IMR-90 (cell line): ENCODE data around the gene IL17RE. TPM values are rescaled to one million over a fixed set of nuclear protein-coding genes. Genes with fewer than 3 reads are reported as not detected.

ENCODE experiments used
- ATAC-seq: fragments of 200-7000 bp; cut with Tn5 transposase; 2 replicates; pipeline ENCODE4 v1.9.1; 2020; ENCODE audit warnings: low read depth, mild to moderate bottlenecking, moderate library complexity
- BruUV-seq: library from RNA; stranded (reverse); fragments of 400-500 nt; replicated peaks from 2 replicates; lab custom pipeline; 2021; lab: Mats Ljungman, UMichigan
- CTCF ChIA-PET: fragments of 300-600 bp; formaldehyde crosslinking; extraction: SDS; loops from one replicate; lab custom pipeline; 2021; ENCODE audit warnings: antibody characterized with exemption; lab: Yijun Ruan, JAX
- POLR2A ChIA-PET: fragments of 300-600 bp; sonication (Branson Sonifier 250); formaldehyde crosslinking; loops from one replicate; lab custom pipeline; 2022; ENCODE audit warnings: antibody characterized with exemption; ENCODE audit not compliant: unreplicated experiment; lab: Charles Lee
- DNase-seq: peaks from one replicate; pipeline ENCODE4 v3.0.0; 2013
- H2AFZ ChIP-seq: replicated peaks from 2 replicates; pipeline ENCODE3; 2013; ENCODE audit warnings: low read length, mild to moderate bottlenecking; ENCODE audit not compliant: poor library complexity
- H2AK5ac ChIP-seq: 2 replicates; pipeline ENCODE4 v1.6.1; 2013; ENCODE audit warnings: low read depth, low read length, inconsistent platforms
- H2AK9ac ChIP-seq: replicated peaks from 2 replicates; pipeline ENCODE3; 2013; ENCODE audit warnings: mild to moderate bottlenecking, low read depth, low read length, moderate library complexity; ENCODE audit not compliant: poor library complexity
- H2BK120ac ChIP-seq: 2 replicates; pipeline ENCODE4 v1.6.1; 2013; ENCODE audit warnings: low read depth, low read length, inconsistent platforms
- H2BK15ac ChIP-seq: 3 replicates; pipeline ENCODE4 v1.6.1; 2013; ENCODE audit warnings: low read depth, low read length, inconsistent platforms
- H2BK20ac ChIP-seq: 2 replicates; pipeline ENCODE4 v1.6.1; 2013; ENCODE audit warnings: low read depth, mild to moderate bottlenecking, inconsistent platforms, low read length, moderate library complexity
- H2BK5ac ChIP-seq: 2 replicates; pipeline ENCODE4 v1.6.1; 2013; ENCODE audit warnings: mild to moderate bottlenecking, low read depth, low read length, inconsistent platforms; ENCODE audit not compliant: poor library complexity, severe bottlenecking
- H3K14ac ChIP-seq: replicated peaks from 2 replicates; pipeline ENCODE4 v1.6.1; 2013; ENCODE audit warnings: low read depth, low read length, inconsistent platforms
- H3K18ac ChIP-seq: 2 replicates; pipeline ENCODE4 v1.6.1; 2013; ENCODE audit warnings: low read depth, low read length, control low read depth
- H3K23ac ChIP-seq: 2 replicates; pipeline ENCODE4 v1.6.1; 2013; ENCODE audit warnings: low read depth, low read length, inconsistent platforms
- H3K27ac ChIP-seq: 2 replicates; pipeline ENCODE4 v1.5.1; 2013; ENCODE audit warnings: mild to moderate bottlenecking, control low read depth, low read length; ENCODE audit not compliant: insufficient read depth
- H3K27me3 ChIP-seq: 2 replicates; pipeline ENCODE4 v1.6.1; 2013; ENCODE audit warnings: low read length; ENCODE audit not compliant: control insufficient read depth, insufficient read depth
- H3K36me3 ChIP-seq: 2 replicates; pipeline ENCODE4 v1.6.1; 2013; ENCODE audit warnings: low read length, mixed read lengths; ENCODE audit not compliant: control insufficient read depth, insufficient read depth
- H3K4ac ChIP-seq: 2 replicates; pipeline ENCODE4 v1.6.1; 2013; ENCODE audit warnings: low read depth, low read length, inconsistent platforms
- H3K4me1 ChIP-seq: 2 replicates; pipeline ENCODE4 v1.6.1; 2013; ENCODE audit warnings: low read length, mixed read lengths; ENCODE audit not compliant: control insufficient read depth, insufficient read depth
- H3K4me2 ChIP-seq: 2 replicates; pipeline ENCODE4 v1.6.1; 2013; ENCODE audit warnings: low read depth, mild to moderate bottlenecking, control low read depth, low read length, moderate library complexity
- H3K4me3 ChIP-seq: 2 replicates; pipeline ENCODE4 v1.5.1; 2013; ENCODE audit warnings: low read depth, mild to moderate bottlenecking, control low read depth, low read length, moderate library complexity; ENCODE audit not compliant: insufficient read depth
- H3K56ac ChIP-seq: 2 replicates; pipeline ENCODE4 v1.6.1; 2013; ENCODE audit warnings: low read length, inconsistent platforms; ENCODE audit not compliant: insufficient read depth; ENCODE audit errors: extremely low read depth
- H3K79me1 ChIP-seq, 2 experiments: 2 replicates each; pipeline ENCODE4 v1.6.1; 2013; ENCODE audit warnings: low read length in 2 of 2, inconsistent platforms in 1 of 2, low read depth in 1 of 2
- H3K9ac ChIP-seq: 2 replicates; pipeline ENCODE4 v1.6.1; 2013; ENCODE audit warnings: low read depth, low read length, control low read depth
- H3K9me1 ChIP-seq: 2 replicates; pipeline ENCODE4 v1.6.1; 2013; ENCODE audit warnings: low read length, inconsistent platforms; ENCODE audit not compliant: insufficient read depth
- H3K9me3 ChIP-seq: 2 replicates; pipeline ENCODE4 v1.6.1; 2013; ENCODE audit warnings: low read length; ENCODE audit not compliant: control insufficient read depth, insufficient read depth
- H4K20me1 ChIP-seq: 2 replicates; pipeline ENCODE4 v1.6.1; 2013; ENCODE audit warnings: low read length, inconsistent platforms; ENCODE audit not compliant: insufficient read depth
- H4K5ac ChIP-seq: 2 replicates; pipeline ENCODE4 v1.6.1; 2013; ENCODE audit warnings: mild to moderate bottlenecking, low read depth, low read length, control low read depth
- H4K8ac ChIP-seq, 2 experiments: 2 replicates each; pipeline ENCODE4 v1.6.1; 2013; ENCODE audit warnings: low read depth in 2 of 2, low read length in 2 of 2, control low read depth in 1 of 2, inconsistent platforms in 1 of 2
- H4K91ac ChIP-seq: 2 replicates; pipeline ENCODE4 v1.6.1; 2013; ENCODE audit warnings: low read depth, low read length, inconsistent platforms; ENCODE audit not compliant: insufficient read depth
- BHLHE40 ChIP-seq: fragments of 150-350 bp; IDR thresholded peaks from 2 replicates; pipeline ENCODE4 v1.6.1; 2016; ENCODE audit warnings: mild to moderate bottlenecking, low read depth, low read length
- CEBPB ChIP-seq: IDR thresholded peaks from 2 replicates; pipeline ENCODE4 v1.6.1; 2012; ENCODE audit warnings: low read depth, low read length, improper control_type of control experiment
- ELK1 ChIP-seq: fragments of 150-350 bp; IDR thresholded peaks from 2 replicates; pipeline ENCODE4 v1.6.1; 2016; ENCODE audit warnings: low read depth, mild to moderate bottlenecking, low read length, moderate library complexity, borderline replicate concordance
- FOS ChIP-seq: fragments of 150-350 bp; IDR thresholded peaks from 2 replicates; pipeline ENCODE4 v1.6.1; 2016; ENCODE audit warnings: low read depth, low read length
- MAZ ChIP-seq: IDR thresholded peaks from 2 replicates; pipeline ENCODE4 v1.6.1; 2012; ENCODE audit warnings: low read depth, mild to moderate bottlenecking, low read length, improper control_type of control experiment, moderate library complexity, borderline replicate concordance
- MXI1 ChIP-seq: IDR thresholded peaks from 2 replicates; pipeline ENCODE4 v1.6.1; 2012; ENCODE audit warnings: low read depth, mild to moderate bottlenecking, low read length, moderate library complexity, borderline replicate concordance
- NFE2L2 ChIP-seq: fragments of 150-350 bp; IDR thresholded peaks from 2 replicates; pipeline ENCODE4 v1.6.1; 2016; ENCODE audit warnings: low read depth, mild to moderate bottlenecking, low read length
- POLR2A ChIP-seq: IDR thresholded peaks from 2 replicates; pipeline ENCODE4 v1.6.1; 2012; ENCODE audit warnings: mild to moderate bottlenecking, low read depth, low read length
- RCOR1 ChIP-seq: IDR thresholded peaks from 2 replicates; pipeline ENCODE4 v1.6.1; 2012; ENCODE audit warnings: mild to moderate bottlenecking, low read length, improper control_type of control experiment; ENCODE audit not compliant: insufficient replicate concordance
- RFX5 ChIP-seq: IDR thresholded peaks from 2 replicates; pipeline ENCODE4 v1.8.0; 2012; ENCODE audit warnings: low read depth, mild to moderate bottlenecking, low read length, moderate library complexity
- SMC3 ChIP-seq: fragments of 150-350 bp; IDR thresholded peaks from 2 replicates; pipeline ENCODE4 v1.6.1; 2016; ENCODE audit warnings: low read depth, mild to moderate bottlenecking, antibody characterized with exemption, low read length, moderate library complexity
- WGBS, 2 experiments: methylation state at CpG; one replicate each; pipeline versions ENCODE4 v1.1.5 to v1.1.7; 2013; ENCODE audit warnings: missing lambda C conversion rate in 2 of 2; ENCODE audit not compliant: insufficient read length in 1 of 2; ENCODE audit errors: extremely low coverage in 2 of 2; 5-methylcytosine and 5-hydroxymethylcytosine counted together
- dilution Hi-C: fragments of 300-500 bp; cut with HindIII; formaldehyde crosslinking; loops from one replicate; pipeline ENCODE4 v1.14.3; 2018; ENCODE audit warnings: low sequenced_read_pairs; ENCODE audit not compliant: unreplicated experiment
- in situ Hi-C: fragments of 300-500 bp; cut with MboI; formaldehyde crosslinking; loops from 3 replicates; pipeline ENCODE4 v1.14.3; 2019; ENCODE audit warnings: low sequenced_read_pairs, inconsistent platforms, mixed read lengths
- intact Hi-C: fragments of 100-400 bp; cut with micrococcal nuclease; formaldehyde crosslinking; loops from 2 replicates; pipeline ENCODE4 v1.10.0; 2022
- polyA plus RNA-seq, 3 experiments: library from polyadenylated mRNA; depleted of rRNA; stranded (reverse); fragments of >200 nt; gene quantifications; 2 replicates each; pipeline ENCODE4 v1.2.3, GENCODE V29; 2012; ENCODE audit warnings: low replicate concordance in 1 of 3
- total RNA-seq: library from RNA; depleted of rRNA; stranded (reverse); fragments of >200 nt; gene quantifications from 2 replicates; pipeline ENCODE4 v1.2.3, GENCODE V29; 2012
- TF ChIP-seq, protein P1 (sequence below): conservative IDR thresholded peaks from 2 replicates; pipeline ENCODE4 v1.5.1; 2012; ENCODE audit warnings: mild to moderate bottlenecking, low read depth, low read length, improper control_type of control experiment
- TF ChIP-seq, protein P2 (sequence below): fragments of 150-350 bp; IDR thresholded peaks from 2 replicates; pipeline ENCODE4 v1.6.1; 2017; ENCODE audit warnings: mild to moderate bottlenecking, antibody characterized with exemption, low read length, low read depth

The IL17RE gene
- total and polyA plus RNA-seq, 2 of the 4 experiments (the other 2 are of a cell fraction), result 0.90 to 7.2 TPM

DNA sequence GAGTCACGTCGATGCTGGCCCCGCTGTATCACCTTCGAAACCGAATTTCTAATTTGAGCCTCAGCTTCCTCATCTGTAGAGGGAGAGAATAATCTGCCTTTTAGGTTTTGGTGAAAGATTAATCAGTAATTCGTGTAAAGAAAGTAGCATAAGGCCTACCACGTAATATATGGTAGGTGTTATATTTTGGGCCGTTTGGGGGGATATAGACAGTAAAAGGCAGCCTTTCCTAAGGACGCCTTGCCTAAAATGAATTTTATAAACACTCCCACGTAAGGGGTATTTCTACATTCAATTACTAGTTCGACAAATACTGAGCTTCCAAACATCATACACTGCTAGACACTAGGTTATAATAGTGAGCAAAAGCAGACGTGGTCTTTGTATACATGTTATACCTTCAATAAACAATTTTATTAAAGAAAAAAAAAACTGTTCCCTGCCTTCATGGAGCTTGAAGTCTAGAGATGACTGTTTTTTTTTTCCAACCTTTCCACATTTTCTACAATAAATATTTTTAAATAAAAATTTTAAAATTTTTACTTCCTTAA lies 11.5 kb upstream of the IL17RE start:
- Histone ChIP-seq H3K27ac (peak overlapping the region; percentile 97), H4K5ac (peak overlapping the region; percentile 85; the same call in 1 of the 2 replicates), H2AFZ (peak overlapping the region; percentile 100), H2AK5ac (peak overlapping the region; percentile 82), H3K9me1 (0 out of 2 replicates have a peak, but pooled peaks cover 6% of the 10 kb centered on the region), H3K23ac (peak overlapping the region; percentile 96; the same call in 1 of the 2 replicates), H3K4me1 (peaks cover 2% of the 10 kb centered on the region; the same call in 1 of the 2 replicates), H3K4me3 (peak overlapping the region; percentile 79), H3K9ac (peak overlapping the region; percentile 93), H3K27me3 (no peaks in the 10 kb centered on the region), H2BK5ac (peak overlapping the region; percentile 97), H2BK15ac (no peak overlapping the region), H2BK120ac (no peak overlapping the region), H3K4me2 (peak overlapping the region; percentile 93), H2BK20ac (no peak overlapping the region), H3K4ac (peak overlapping the region; percentile 97), H4K20me1 (no peaks in the 10 kb centered on the region; the same call in 1 of the 2 replicates), H3K18ac (peak overlapping the region; percentile 61; the same call in 1 of the 2 replicates), H4K91ac (peak overlapping the region; percentile 83), H3K79me1 (peaks cover 26 to 39% of the 10 kb centered on the region in 2 experiments), H3K36me3 (peaks cover 15% of the 10 kb centered on the region), H4K8ac (peak overlapping the region; percentile 96 to 98), H3K14ac (peak overlapping the region; percentile 99), H3K9me3 (no peaks in the 10 kb centered on the region), H3K56ac (peak overlapping the region; percentile 81), H2AK9ac (peak overlapping the region; percentile 99)
- intact Hi-C loops, result loop anchor here (2.0 kb wide), 1 partner anchor 42 kb away; no protein-coding TSS in a partner anchor
- CTCF ChIA-PET, result interaction anchor here (1.0 kb wide), 1 partner anchor 55 kb away, joined by 3 read pairs; no protein-coding TSS in a partner anchor
- dilution Hi-C loops, result no loop called here
- DNase-seq, result no peak
- BruUV-seq, result no TSS peak
- WGBS, 2 experiments, result no CpG with 5 or more reads among the region's 12 CpGs
- in situ Hi-C loops, result no loop called here
- no peak for ATAC-seq
- POLR2A ChIA-PET, result no interaction called here
- TF ChIP-seq POLR2A, result no peak
- no peak for TF ChIP-seq FOS
- no peak for TF ChIP-seq BHLHE40
- TF ChIP-seq, protein P1, sequence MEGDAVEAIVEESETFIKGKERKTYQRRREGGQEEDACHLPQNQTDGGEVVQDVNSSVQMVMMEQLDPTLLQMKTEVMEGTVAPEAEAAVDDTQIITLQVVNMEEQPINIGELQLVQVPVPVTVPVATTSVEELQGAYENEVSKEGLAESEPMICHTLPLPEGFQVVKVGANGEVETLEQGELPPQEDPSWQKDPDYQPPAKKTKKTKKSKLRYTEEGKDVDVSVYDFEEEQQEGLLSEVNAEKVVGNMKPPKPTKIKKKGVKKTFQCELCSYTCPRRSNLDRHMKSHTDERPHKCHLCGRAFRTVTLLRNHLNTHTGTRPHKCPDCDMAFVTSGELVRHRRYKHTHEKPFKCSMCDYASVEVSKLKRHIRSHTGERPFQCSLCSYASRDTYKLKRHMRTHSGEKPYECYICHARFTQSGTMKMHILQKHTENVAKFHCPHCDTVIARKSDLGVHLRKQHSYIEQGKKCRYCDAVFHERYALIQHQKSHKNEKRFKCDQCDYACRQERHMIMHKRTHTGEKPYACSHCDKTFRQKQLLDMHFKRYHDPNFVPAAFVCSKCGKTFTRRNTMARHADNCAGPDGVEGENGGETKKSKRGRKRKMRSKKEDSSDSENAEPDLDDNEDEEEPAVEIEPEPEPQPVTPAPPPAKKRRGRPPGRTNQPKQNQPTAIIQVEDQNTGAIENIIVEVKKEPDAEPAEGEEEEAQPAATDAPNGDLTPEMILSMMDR, result no peak
- TF ChIP-seq, protein P2, sequence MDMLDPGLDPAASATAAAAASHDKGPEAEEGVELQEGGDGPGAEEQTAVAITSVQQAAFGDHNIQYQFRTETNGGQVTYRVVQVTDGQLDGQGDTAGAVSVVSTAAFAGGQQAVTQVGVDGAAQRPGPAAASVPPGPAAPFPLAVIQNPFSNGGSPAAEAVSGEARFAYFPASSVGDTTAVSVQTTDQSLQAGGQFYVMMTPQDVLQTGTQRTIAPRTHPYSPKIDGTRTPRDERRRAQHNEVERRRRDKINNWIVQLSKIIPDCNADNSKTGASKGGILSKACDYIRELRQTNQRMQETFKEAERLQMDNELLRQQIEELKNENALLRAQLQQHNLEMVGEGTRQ, result no peak
- TF ChIP-seq SMC3, result no peak
- no peak for TF ChIP-seq RCOR1
- TF ChIP-seq MXI1, result no peak
- no peak for TF ChIP-seq ELK1
- TF ChIP-seq MAZ, result no peak
- no peak for TF ChIP-seq RFX5
- TF ChIP-seq NFE2L2, result no peak
- no peak for TF ChIP-seq CEBPB
